HepG2 (cell line): Measurements from ENCODE around the gene DPY30. TPM values are rescaled to one million over a fixed set of nuclear protein-coding genes. Genes with fewer than 3 reads are reported as not detected.

Experiments
- ATAC-seq: fragments of 200-7000 bp; cut with Tn5 transposase; 3 replicates; pipeline ENCODE4 v1.9.1; 2020; ENCODE audit warnings: mild to moderate bottlenecking, moderate library complexity
- BruUV-seq: library from RNA; stranded (reverse); fragments of 400-500 nt; replicated peaks from 2 replicates; lab custom pipeline; 2021; lab: Mats Ljungman, UMichigan
- CTCF ChIA-PET: fragments of 300-600 bp; formaldehyde crosslinking; extraction: SDS; loops from one replicate; lab custom pipeline; 2021; ENCODE audit warnings: low total read pairs, inconsistent platforms, low intra/inter-chr PET ratio; lab: Yijun Ruan, JAX
- POLR2A ChIA-PET: fragments of 350-600 bp; sonication (Branson Sonifier 250); formaldehyde crosslinking; loops from one replicate; lab custom pipeline; 2020; ENCODE audit warnings: antibody characterized with exemption, inconsistent platforms; lab: Yijun Ruan, JAX
- DNase-seq: peaks from one replicate; pipeline ENCODE4 v3.0.0-alpha.2; 2015; ENCODE audit warnings: low spot score
- FAIRE-seq: peaks from 3 replicates; lab custom pipeline; 2011; peaks lifted over from hg19 to GRCh38; lab: Jason Lieb, UNC
- H2AFZ ChIP-seq: one replicate; pipeline ENCODE4 v1.6.1; 2011; ENCODE audit warnings: low read length, inconsistent platforms
- H3K27ac ChIP-seq: fragments of 300-600 bp; 3 replicates; pipeline ENCODE4 v1.8.0; 2011; ENCODE audit warnings: mixed run types, mild to moderate bottlenecking, mixed read lengths, low read length, inconsistent platforms; ENCODE audit not compliant: insufficient read depth; ENCODE audit errors: extremely low read length
- H3K27me3 ChIP-seq, 2 experiments: fragments of 200-600 bp in 1 of 2; 2 replicates in 1 of 2; 3 replicates in 1 of 2; pipeline versions ENCODE4 v1.6.0 to v1.8.0; 2011; ENCODE audit warnings: low read length in 2 of 2, mild to moderate bottlenecking in 2 of 2, moderate library complexity in 2 of 2, inconsistent platforms in 1 of 2; ENCODE audit not compliant: insufficient read depth in 2 of 2, control insufficient read depth in 1 of 2
- H3K36me3 ChIP-seq, 2 experiments: fragments of 200-600 bp in 1 of 2; replicated peaks in 1 of 2; 2 replicates in 1 of 2; 3 replicates in 1 of 2; pipeline versions ENCODE4 v1.5.1 to v1.8.0; 2011; ENCODE audit warnings: low read length in 2 of 2, inconsistent platforms in 1 of 2; ENCODE audit not compliant: insufficient read depth in 2 of 2, control insufficient read depth in 1 of 2
- H3K4me1 ChIP-seq: 2 replicates; pipeline ENCODE4 v1.5.1; 2012; ENCODE audit warnings: low read length, inconsistent platforms; ENCODE audit not compliant: insufficient read depth
- H3K4me2 ChIP-seq: 2 replicates; pipeline ENCODE4 v1.6.0; 2011; ENCODE audit warnings: low read depth, low read length, inconsistent platforms
- H3K4me3 ChIP-seq, 3 experiments: fragments of 200-600 bp in 1 of 3; sonication (generic), shearing (Covaris generic) in 1 of 3; replicated peaks in 1 of 3; 2 replicates each; pipeline ENCODE4 v1.5.1; 2011 to 2016; ENCODE audit warnings: low read length in 3 of 3, inconsistent platforms in 2 of 3, low read depth in 2 of 3, mild to moderate bottlenecking in 2 of 3, control low read depth in 1 of 3, mixed read lengths in 1 of 3; ENCODE audit not compliant: insufficient read depth in 1 of 3
- H3K79me2 ChIP-seq: one replicate; pipeline ENCODE4 v1.6.1; 2011; ENCODE audit warnings: low read length, inconsistent platforms; ENCODE audit not compliant: insufficient read depth
- H3K9ac ChIP-seq: 2 replicates; pipeline ENCODE4 v1.6.0; 2011; ENCODE audit warnings: mild to moderate bottlenecking, low read depth, low read length, inconsistent platforms; ENCODE audit not compliant: insufficient read depth
- H3K9me3 ChIP-seq: 2 replicates; pipeline ENCODE4 v1.5.1; 2012; ENCODE audit warnings: mild to moderate bottlenecking, low read length
- H4K20me1 ChIP-seq: 2 replicates; pipeline ENCODE4 v1.6.0; 2011; ENCODE audit warnings: inconsistent platforms, mild to moderate bottlenecking, low read length, moderate library complexity; ENCODE audit not compliant: insufficient read depth
- HNF4G ChIP-seq, 2 experiments: sonication (generic) in 1 of 2; formaldehyde crosslinking in 1 of 2; IDR thresholded peaks; 2 replicates each; pipeline versions ENCODE4 v1.4.0 to v1.6.1; 2011 to 2020; ENCODE audit warnings: borderline replicate concordance in 2 of 2, low read depth in 2 of 2, mild to moderate bottlenecking in 2 of 2, low read length in 1 of 2, missing genetic modification reagents in 1 of 2, moderate library complexity in 1 of 2
- MED8 ChIP-seq: sonication (generic); formaldehyde crosslinking; IDR thresholded peaks from 2 replicates; pipeline ENCODE4 v1.8.1; 2023; ENCODE audit warnings: mild to moderate bottlenecking, missing genetic modification reagents; ENCODE audit not compliant: insufficient replicate concordance
- NFE2L2 ChIP-seq: fragments of 150-350 bp; IDR thresholded peaks from 2 replicates; pipeline ENCODE4 v1.6.1; 2014; ENCODE audit warnings: low read length
- PTBP1 ChIP-seq: fragments of 200-400 bp; formaldehyde crosslinking; IDR thresholded peaks from 2 replicates; pipeline ENCODE4 v1.6.1; 2018; ENCODE audit warnings: low read length, low read depth; ENCODE audit not compliant: poor library complexity, severe bottlenecking
- SAFB2 ChIP-seq: sonication (generic); formaldehyde crosslinking; IDR thresholded peaks from 2 replicates; pipeline ENCODE4 v1.5.1; 2020; ENCODE audit warnings: missing genetic modification reagents, low read depth, mild to moderate bottlenecking, borderline replicate concordance
- SKI ChIP-seq: fragments of 450-650 bp; IDR thresholded peaks from one replicate; pipeline ENCODE4 v1.6.1; 2018; ENCODE audit warnings: mild to moderate bottlenecking; ENCODE audit not compliant: partially characterized antibody
- TRIM22 ChIP-seq: fragments of 450-650 bp; IDR thresholded peaks from 2 replicates; pipeline ENCODE4 v1.6.1; 2017
- ZNF10 ChIP-seq: sonication (generic); formaldehyde crosslinking; IDR thresholded peaks from 2 replicates; pipeline ENCODE4 v1.4.0; 2020; ENCODE audit warnings: mild to moderate bottlenecking, low read depth, missing genetic modification reagents, borderline replicate concordance
- ZNF276 ChIP-seq: sonication (generic); formaldehyde crosslinking; IDR thresholded peaks from 2 replicates; pipeline ENCODE4 v1.4.0; 2020; ENCODE audit warnings: mild to moderate bottlenecking, low read depth, missing genetic modification reagents
- ZNF280D ChIP-seq: sonication (generic); formaldehyde crosslinking; IDR thresholded peaks from 2 replicates; pipeline ENCODE4 v1.5.1; 2020; ENCODE audit warnings: mild to moderate bottlenecking, missing genetic modification reagents
- WGBS: methylation state at CpG from one replicate; pipeline ENCODE4 v1.1.6; 2017; ENCODE audit warnings: low lambda C conversion rate; 5-methylcytosine and 5-hydroxymethylcytosine counted together
- in situ Hi-C: cut with HindIII; loops from 2 replicates; pipeline ENCODE4 v1.10.0; 2017; ENCODE audit warnings: low pct_unique_long_range_greater_than_20kb; ENCODE audit not compliant: extremely low pct_ligation_motif_present
- intact Hi-C: fragments of 100-400 bp; cut with micrococcal nuclease; formaldehyde crosslinking; loops from one replicate; pipeline ENCODE4 v1.10.0; 2022; ENCODE audit not compliant: unreplicated experiment
- polyA plus RNA-seq, 8 experiments: library from polyadenylated mRNA; depleted of rRNA in 3 of 8; stranded (reverse) in 7 of 8; unstranded in 1 of 8; fragments of >200 nt; fragmentation: Illumina TruSeq in 4 of 8; extraction: Trizol in 4 of 8; gene quantifications; 2 replicates each; pipeline versions ENCODE4 v1.2.1 to v1.2.3, GENCODE V29; 2011 to 2016; ENCODE audit warnings: low read depth in 4 of 8, missing spikeins in 1 of 8, mixed read lengths in 1 of 8; ENCODE audit not compliant: insufficient read depth in 1 of 8
- total RNA-seq, 5 experiments: library from RNA; depleted of rRNA; stranded (reverse); fragments of >200 nt; fragmentation: Illumina TruSeq; extraction: Trizol; gene quantifications; 2 replicates each; pipeline ENCODE4 v1.2.3, GENCODE V29; 2016; ENCODE audit warnings: low read depth in 1 of 5

The DPY30 gene
- total and polyA plus RNA-seq, 2 of the 13 experiments (the other 11 are each of a cell fraction or from before 2014, with no cell fraction given), result 98.1 to 118 TPM

GRCh38 chr2:32039447-32040219, at the start of gene DPY30 (continued):
- TF ChIP-seq NFE2L2, result no peak
- TF ChIP-seq MED8, result peak; percentile 72

- peaks cover 21% of the 10 kb centered on the region for H3K4me1 ChIP-seq
- H3K9ac ChIP-seq, result no peak overlapping the region
- peaks cover 1 to 9% of the 10 kb centered on the region in 2 experiments; a peak in 1 of 5 replicates for H3K36me3 ChIP-seq
- CTCF ChIA-PET, result no interaction called here
- in situ Hi-C loops (no loop called here), intact Hi-C loops (no loop called here)
- no peak overlapping the region for H2AFZ ChIP-seq
- no peak for TF ChIP-seq TRIM22
- no peak for TF ChIP-seq PTBP1
- peak; percentile 35; the same call in 1 of the 2 replicates for TF ChIP-seq HNF4G (IDR thresholded peaks at IDR 0.05; ENCODE audit: borderline replicate concordance, low read depth, low read length)
- no peak for TF ChIP-seq HNF4G (CRISPR knock-in tag; IDR thresholded peaks at IDR 0.05; ENCODE audit: borderline replicate concordance, low read depth)
- TF ChIP-seq ZNF276 (CRISPR knock-in tag), result no peak
- TF ChIP-seq SAFB2 (CRISPR knock-in tag), result no peak
- no peak for TF ChIP-seq SKI
- TF ChIP-seq ZNF280D, result no peak
- no peak for TF ChIP-seq ZNF10 (CRISPR knock-in tag)
- TF ChIP-seq, all 625 proteins: peak for 1
- peak; percentile 30 for DNase-seq
- peak overlapping the region; percentile 5; the same call in 1 of the 2 replicates for H3K4me2 ChIP-seq
- BruUV-seq, result no TSS peak
- no peaks in the 10 kb centered on the region for H4K20me1 ChIP-seq
- ATAC-seq, result peak; percentile 79
- no peaks in the 10 kb centered on the region for H3K27me3 ChIP-seq
- 58% methylated on average over 2 of the region's 2 CpGs for WGBS
- FAIRE-seq, result no peak
- H3K4me3 ChIP-seq, result no peak overlapping the region
- H3K27ac ChIP-seq, result peak overlapping the region; percentile 22
- peaks cover 7% of the 10 kb centered on the region for H3K79me2 ChIP-seq
- no peaks in the 10 kb centered on the region for H3K9me3 ChIP-seq
- POLR2A ChIA-PET, result interaction anchor here (1.0 to 3.8 kb wide), 2 partner anchors 11 to 12 kb away, joined by 3 to 28 read pairs; partner anchors contain the start of gene SPAST
These were observed 34.5 kb upstream of the DPY30 start for GRCh38 chr2:32074134-32074506.
